NCI-H187 (cell line): ENCODE results near the gene CFAP210.
"Not testable (repeated sequence)": the region's sequence is repeated elsewhere in the genome, so short reads cannot be mapped to it uniquely, and the experiment has no call there.

Experiments used
- DNase-seq, 2 experiments: peaks; one replicate each; lab custom pipeline; 2025; lab: John Stamatoyannopoulos, UW

CFAP210 gene

DNA sequence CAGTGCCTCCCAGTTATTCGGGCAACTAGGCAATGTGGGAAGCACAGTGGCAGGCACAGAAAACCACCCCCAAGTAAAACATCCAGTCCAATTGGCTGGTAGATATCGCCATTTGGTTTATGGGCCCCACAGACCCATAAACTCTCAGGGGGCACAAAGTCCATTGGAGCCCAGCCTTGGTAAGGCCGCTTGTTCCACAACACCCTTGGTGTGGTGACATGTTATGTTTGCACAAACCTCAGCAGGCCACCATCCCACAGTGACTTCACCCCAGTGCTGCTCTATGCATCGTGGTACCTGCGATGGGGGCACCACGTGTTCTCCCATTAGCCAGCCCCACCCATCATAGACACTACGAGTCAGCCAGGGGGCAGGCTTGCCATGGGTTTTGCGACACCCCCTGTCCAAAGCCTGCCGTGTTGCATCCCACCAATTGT is 18.6 kb upstream of the CFAP210 start:
- DNase-seq: no peak

DNA sequence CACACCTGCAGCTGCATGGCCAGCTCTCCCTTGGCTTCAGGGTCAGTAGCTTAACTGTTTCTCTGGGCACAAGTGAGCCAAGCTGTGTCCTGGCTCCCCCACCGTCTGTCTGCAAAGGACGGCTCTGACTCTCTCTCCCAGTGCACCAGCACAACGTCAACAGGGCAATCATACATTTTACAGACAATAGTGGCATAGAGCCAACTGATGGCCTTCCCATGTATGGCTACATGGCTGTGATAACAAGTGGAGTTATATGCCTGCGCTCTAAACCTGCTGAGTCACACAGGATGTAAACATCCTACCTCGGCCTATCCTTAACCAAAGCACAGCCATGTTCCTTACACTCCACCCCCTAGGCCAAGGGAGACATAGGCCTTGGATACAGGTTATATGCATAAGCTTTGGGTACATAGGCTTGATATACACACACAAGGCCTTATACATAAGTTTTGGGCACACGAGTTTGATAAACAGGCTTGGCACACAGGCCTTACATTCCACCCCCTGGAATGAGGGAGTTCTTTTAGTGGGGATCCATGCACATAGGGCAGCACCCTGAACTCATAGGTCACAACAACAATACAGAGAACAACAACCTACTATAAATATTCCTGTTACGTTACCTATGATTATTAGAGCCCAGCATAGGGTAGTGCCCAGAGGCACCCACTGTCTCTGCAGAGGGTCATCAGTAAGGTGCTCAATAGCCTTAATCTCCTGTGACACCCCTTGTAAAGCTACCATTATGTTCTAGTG is 17.7 kb upstream of the CFAP210 start:
- DNase-seq: no peak

DNA sequence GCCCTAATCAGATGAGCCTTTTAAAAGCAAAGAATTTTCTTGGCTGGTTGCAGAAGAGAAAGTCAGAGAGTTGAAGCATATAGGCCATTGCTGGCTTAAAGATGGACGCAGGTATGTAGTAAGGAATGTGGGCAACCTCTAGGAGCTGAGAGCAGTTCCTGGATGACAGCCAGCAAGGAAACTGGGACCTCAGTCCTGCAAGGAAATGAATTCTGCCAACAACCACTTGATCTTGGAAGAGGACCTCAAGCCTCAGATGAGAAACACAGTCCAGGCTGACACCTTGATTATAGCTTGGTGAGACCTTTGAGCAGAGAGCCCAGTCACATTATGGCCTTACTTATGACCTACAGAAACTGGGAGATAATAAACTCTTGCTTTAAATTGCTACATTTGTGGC is 15.8 kb upstream of the CFAP210 start:
- no peak for DNase-seq

DNA sequence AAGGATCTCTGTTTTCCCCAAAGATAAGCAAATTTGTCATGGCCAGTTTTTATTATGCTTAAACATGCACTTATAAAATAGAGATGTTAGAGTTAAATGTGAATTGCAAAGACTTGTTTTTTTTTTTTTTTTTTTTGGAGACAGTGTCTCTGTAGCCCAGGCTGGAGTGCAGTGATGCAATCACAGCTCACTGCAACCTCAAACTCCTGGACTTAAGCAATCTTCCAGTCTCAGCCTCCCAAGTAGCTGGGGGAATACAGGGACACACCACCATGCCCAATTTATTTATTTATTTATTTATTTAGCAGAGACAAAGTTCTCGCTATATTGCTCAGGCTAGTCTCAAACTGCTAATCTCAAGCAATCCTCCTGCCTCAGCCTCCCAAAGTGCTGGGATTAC is 15.1 kb upstream of the CFAP210 start:
- DNase-seq: no peak

DNA sequence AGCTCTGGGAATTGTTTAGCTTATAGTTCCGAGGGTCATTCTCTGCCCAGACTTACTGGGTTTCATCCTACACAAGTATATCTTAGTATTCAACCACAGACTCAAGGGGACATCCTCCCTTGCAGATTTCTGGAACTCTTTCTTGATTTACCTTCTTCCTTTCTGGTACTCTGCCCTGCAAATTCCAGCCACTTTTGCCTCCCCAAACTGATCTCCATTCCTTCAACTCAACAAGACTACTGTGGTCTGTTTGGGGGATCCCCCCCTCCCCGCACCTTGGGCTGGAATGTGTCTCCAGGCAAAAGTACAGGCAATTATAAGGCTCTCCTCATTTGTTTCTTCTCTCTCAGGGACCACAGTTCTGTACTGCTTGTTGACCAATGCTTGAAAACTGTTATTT is 13.4 kb upstream of the CFAP210 start:
- no peak for DNase-seq

DNA sequence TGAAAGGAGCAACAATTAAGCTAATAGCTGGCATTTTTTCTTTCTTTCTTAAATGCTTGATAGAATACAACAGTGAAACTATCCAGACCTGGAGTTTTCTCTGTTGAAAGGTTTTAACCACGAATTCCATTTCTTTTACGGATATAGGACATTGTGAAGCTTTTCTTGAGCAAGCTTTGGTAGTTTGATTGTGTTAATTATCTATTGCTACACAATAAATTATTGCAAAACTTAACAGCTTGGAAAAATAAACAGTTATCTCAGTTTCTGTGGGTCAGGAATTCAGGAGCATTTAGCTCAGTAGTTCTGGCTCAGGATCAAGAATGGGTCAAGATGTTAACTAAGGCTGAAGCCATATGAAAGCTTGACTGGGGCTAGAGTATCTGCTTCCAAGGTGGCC is 11.7 kb upstream of the CFAP210 start:
- DNase-seq: no peak

DNA sequence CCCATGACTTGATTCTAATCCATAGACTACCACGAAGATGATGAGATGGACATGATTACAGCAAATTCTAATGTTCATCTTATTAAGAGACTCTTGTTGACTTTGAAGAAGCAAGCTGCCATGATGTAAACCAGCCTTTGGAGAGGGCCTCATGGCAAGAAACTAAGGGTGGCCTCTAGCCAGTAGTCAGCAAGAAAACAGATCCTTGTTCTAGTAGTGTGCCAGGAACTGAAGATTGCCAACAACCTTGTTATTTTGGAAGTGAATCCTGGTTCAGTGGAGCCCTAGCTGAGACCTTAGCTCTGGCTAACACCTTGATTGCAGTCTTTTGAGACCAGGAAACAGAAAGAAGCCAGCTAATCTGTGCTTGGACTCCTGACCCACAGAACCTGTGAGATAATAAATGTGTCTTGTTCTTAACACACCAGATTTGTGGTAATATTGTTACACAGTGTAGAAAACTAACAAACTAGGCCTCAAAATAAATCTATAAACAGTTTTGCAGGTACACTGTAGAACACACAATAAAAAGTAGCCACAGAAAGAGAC is 10.0 kb upstream of the CFAP210 start:
- DNase-seq: no peak

DNA sequence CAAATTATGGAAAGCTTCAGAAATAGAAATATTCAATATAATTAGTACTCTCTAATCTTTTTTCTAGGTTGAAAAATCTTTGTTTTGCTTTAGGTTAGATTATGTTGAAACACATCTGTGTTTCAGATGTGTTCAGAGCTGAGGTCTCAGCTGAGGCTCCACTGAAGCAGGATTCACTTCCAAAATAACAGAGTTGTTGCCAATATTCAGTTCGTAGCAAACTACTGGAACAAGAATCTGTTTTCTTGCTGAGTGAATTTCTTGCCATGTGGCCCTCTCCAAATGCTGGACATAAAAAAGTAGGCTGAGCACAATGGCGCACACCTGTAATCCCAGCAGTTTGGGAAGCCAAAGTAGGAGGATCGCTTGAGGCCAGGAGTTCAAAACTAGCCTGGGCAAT is 8.8 kb upstream of the CFAP210 start:
- DNase-seq: no peak

DNA sequence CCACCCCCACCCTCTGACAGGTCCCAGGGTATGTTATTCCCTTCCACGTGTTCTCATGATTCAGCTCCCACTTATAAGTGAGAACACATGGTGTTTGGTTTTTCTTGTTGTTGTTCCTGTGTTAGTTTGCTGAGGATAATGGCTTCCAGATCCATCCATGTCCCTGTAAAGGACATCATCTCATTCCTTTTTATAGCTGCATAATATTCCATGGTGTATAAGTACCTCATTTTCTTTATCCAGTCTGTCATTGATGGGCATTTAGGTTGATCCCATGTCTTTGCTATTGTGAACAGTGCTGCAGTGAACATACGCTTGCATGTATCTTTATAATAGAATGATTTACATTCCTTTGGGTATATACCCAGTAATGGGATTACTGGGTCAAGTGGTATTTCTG is 5.0 kb upstream of the CFAP210 start:
- DNase-seq: not testable (repeated sequence)

DNA sequence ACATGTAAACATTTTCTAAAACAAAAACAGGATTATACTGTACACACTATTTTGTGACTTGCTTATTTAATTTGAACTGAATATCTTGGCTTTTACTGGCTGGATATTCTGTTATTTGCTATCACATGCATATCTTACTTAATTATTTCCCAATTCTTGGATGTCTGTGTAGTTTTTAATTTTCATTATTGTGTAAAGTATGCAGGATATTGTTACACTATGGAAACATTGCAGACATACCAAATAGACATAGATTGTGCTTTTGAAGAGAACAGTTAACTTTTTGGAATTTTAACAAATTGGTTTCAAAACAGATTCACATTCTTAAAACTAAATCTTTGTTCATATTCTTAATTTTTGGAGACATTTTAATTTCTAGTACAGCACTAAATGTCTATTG is 2.2 kb upstream of the CFAP210 start:
- DNase-seq: no peak

DNA sequence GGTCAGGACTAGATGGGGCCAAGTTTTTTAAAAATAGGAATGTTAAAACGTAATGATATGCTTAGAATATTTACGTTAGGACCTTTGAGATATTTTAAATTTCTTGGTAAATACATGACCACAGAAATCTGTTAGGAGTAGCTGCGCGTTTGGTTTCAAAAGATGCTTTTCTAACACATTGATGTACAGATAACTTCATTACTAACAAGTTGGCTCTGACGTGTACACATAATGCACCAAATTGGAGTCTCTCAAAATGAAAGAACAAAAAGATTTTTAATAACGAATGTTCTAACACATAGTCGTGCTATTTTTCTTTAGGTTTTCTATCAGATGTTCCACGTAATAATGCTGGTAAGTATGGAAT is 672 bp upstream of the CFAP210 start:
- no peak for DNase-seq

DNA sequence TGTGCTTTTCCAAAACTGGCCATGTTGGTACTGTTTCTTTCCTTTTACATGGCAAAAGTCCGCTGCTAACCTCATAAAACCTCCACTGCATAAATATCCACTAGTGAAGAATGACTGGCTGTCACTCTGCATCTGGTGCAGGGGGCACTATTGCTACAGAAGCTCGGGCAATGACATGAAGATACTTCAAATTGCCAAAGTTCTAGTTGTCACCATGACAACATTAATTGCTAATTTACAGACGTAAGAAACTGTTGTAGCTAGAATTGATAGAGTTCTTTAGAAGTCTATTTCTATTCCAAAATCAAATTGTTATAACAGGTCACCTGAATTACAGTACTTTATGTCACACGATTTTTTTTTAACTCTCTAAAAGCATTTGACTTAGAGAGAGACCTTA is 845 bp downstream of the CFAP210 start:
- DNase-seq: no peak

DNA sequence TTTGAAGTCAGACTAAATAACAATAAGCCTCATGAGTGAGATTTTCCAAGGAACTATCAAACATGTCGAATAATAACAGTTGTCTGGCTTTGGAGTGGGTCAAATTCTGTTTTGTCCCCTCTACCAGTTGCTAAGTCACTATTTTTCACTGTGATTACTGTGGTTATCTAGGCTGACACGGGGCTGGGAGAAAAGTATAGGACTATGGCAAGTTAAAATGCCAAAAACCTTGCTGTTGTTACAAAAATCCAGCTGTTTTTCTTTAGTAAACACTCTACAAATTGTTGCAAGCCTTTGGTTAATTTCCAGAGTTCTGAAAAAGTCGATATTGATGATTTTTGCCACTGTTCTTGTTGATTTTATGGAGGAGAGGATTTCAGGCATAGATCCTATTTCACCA is 1.5 kb downstream of the CFAP210 start:
- no peak for DNase-seq

DNA sequence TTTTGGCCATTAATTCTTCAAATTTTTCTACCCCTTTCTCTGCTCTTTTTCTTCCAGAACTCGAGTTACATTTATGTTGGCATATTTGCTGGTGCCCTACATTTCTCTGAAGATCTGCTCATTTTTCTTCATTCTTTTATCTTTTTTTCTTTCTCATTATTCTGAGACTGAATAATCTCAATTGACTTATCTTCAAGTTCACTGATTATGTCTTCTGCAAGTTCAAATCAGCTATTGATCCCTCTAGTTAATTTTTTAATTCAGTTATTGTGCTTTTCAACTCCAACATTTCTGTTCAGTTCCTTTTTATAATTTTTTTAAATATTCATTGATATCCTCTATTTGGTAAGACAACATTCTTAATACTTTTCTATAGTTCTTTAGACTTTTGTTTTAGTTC is 3.2 kb downstream of the CFAP210 start:
- no peak for DNase-seq

DNA sequence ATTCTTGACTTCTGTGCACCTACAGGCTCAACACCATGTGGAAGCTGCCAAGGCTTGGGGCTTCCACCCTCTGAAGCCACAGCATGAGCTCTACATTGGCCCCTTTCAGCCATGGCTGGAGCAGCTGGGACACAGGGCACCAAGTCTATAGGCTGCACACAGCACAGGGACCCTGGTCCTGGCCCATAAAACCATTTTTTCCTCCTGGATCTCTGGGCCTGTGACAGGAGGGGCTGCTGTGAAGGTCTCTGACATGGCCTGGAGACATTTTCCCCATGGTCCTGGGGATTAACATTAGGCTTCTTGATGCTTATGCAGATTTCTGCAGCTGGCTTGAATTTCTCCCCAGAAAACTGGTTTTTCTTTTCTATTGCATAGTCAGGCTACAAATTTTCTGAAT is 6.3 kb downstream of the CFAP210 start:
- not testable (repeated sequence) for DNase-seq

DNA sequence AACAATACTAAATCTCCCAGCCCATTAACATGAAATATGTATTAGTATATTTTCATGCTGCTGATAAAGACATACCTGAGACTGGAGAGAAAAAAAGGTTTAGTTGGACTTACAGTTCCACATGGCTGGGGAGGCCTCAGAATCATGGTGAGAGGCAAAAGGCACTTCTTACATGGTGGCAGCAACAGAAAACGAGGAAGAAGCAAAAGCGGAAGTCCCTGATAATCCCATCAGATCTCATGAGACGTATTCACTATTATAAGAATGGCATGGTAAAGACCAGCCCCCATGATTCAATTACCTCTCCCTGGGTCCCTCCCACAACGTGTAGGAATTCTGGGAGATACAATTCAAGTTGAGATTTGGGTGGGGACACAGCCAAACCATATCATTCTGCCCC is 7.4 kb downstream of the CFAP210 start:
- DNase-seq: not testable (repeated sequence)

DNA sequence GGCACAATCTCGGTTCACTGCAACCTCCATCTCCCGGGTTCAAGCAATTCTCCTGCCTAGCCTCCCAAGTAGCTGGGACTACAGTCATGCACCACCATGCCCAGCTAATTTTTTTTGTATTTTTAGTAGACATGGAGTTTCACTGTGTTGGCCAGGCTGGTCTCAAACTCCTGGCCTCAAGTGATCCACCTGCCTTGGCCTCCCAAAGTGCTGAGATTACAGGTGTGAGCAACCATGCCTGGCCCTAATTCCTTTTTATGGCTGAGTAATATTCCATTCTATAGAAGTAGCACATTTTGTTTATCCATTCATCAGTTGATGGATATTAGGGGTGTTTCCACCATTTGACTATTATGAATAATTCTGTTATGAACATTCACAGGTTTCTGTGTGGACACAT is 9.5 kb downstream of the CFAP210 start:
- DNase-seq: not testable (repeated sequence)

DNA sequence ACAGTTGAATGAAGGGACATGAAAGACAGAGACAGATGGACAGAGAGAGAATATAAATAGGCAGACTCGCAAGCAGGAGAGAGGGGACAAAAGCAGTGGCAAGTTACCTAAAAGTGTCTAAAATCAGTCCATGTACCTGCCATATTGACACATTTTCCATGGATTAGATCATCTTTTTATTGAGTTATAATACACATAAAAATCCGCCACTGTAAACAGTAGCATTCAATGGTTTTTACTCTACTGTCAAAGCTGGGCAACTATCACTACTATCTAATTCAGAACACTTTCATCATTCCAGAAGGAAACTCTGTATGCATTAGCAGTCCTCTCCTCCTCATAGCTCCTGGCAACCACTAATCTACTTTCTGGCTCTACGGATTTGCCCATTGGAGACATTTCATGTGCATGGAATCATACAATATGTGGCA is 10.1 kb downstream of the CFAP210 start:
- no peak for DNase-seq

DNA sequence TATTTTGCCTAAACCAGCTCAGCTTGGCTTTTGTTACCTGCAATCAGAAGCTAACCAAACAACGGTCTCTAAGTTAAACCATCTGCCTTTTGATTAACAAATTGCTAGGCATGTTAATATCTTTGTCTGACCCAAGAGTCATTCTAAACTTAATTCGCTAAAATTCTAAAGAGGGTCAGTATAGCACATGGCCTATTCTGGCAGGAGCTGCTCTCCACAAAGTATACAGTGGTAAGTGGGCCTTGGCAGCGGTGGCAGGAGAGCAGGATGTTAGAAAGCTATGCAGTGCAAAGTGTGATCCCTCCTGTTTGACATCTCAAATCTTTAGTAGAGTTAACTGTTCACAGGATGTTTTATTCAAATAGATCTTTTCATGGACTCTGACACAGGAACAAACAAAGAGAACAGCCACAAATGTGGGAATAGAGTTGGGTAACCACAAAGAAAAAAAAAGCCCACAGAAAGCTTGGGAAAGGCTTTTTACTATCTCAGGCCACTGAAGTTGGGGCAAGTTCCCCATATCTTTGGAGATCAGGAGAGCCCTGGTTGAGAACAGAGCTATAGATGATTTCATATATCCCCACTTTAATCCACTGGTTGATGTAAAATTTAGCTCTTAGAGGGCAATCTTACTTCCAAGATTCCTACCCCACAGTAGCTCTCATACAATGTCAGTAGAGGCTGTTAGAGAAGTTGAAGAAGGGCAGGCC is 10.6 kb downstream of the CFAP210 start:
- DNase-seq: no peak

DNA sequence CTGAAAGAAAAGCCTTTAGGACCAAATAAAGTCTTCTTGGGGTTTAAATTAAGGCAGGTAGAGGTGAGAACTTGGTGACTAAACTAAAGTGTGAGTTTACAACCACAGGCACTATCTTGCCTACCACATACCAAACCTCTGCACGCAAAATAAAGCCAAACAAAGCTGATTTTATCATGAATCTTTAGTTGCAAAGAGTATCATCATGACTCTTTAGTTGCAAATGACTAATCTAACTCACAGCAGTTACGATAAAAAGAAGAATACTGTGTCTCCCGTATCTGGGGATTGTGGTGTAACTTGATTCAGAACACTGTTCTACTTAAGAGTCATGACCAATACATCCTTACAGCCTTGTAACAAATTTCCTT is 11.2 kb downstream of the CFAP210 start:
- DNase-seq: no peak

DNA sequence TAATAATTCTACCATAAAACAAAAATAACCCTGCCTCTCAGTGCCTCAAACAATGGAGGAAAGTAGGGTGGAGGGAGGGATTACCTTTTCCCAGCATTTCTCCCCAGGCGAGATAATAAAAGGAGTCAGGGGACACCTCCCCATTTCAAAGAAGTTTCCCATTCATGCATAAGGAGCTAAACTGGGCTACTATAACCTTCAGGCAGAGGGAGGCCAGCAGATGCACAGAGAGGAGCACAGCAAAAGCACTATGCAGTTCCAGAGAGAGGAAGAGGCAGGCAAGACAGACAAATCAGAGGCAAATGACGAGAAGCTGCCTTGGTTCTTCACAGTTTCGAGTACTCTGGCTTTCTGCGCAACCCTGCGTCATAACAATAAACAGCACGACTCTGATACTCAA is 17.4 kb downstream of the CFAP210 start:
- no peak for DNase-seq

DNA sequence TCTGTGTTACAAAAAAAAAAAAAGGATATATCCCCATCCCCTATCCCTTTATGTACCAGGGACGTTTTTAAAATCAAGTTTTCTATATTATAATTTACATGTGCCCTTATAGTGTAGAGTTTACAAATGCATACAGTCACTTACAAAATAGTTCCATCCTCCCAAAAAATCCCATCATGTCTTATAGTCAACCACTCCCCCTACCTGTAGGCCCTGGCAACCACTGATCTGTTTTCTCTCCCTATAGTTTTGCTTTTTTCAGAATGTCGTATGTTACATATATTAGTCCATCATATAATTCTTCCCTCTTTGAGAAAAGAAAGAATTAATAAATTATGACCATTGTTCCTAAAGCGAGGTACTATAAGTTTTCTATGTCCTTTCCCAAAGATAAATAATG is 17.8 kb downstream of the CFAP210 start:
- no peak for DNase-seq

DNA sequence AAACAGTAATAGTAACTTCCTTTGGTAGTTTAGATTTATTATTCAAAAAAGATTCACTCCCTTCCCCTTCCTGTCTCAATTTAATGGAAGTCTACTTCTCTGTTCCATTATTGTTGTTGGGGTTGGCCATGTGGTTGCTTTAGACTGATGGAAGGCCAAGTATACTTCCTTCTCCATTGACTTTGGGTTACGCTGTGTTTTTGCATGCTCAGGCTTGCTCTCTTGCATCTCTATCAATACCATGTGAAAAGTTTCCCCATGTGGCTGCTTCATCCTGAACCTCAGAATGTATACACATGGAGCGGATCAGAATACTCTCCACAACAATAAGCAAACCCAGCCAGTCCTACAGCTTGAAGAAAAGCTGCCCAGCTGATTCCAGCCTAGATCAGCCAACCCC is 20.3 kb downstream of the CFAP210 start:
- no peak for DNase-seq

DNA sequence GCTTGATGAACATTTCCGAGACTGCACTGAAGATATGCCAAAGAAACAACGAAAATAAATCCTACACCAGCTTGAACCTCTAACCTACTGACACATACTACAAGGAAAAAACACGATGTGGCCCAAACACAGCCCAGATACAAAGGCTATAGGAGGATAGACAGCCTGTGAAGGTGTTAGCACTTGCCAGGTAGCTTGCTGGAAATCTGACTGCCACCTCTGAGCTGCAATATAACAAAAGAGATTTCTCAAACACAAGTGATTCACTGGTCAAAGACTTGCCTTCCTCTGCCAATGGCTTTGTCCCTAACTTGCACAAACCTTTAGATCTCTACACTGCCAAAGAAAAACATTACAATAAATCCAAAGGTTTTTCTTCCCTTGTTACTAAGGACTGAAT is 21.1 kb downstream of the CFAP210 start:
- no peak for DNase-seq
